H1 (cell line): ENCODE measurements around the gene ACAP3.

Experiments used
- ATF2 ChIP-seq: IDR thresholded peaks from 2 replicates; pipeline ENCODE4 v1.6.1; 2012; ENCODE audit warnings: low read length, inconsistent platforms
- BRCA1 ChIP-seq: IDR thresholded peaks from 2 replicates; pipeline ENCODE4 v1.6.1; 2012; ENCODE audit warnings: low read depth, low read length, improper control_type of control experiment
- CTCF ChIP-seq, 3 experiments: IDR thresholded peaks; 1 replicate in 2 of 3; 2 replicates in 1 of 3; pipeline versions ENCODE4 v1.5.1 to v1.6.1; 2011; ENCODE audit warnings: low read length in 3 of 3, mild to moderate bottlenecking in 3 of 3, inconsistent platforms in 2 of 3, low read depth in 1 of 3, moderate library complexity in 1 of 3; ENCODE audit not compliant: insufficient read depth in 1 of 3; ENCODE audit errors: control extremely low read depth in 1 of 3
- EP300 ChIP-seq, 2 experiments: IDR thresholded peaks; 1 replicate in 1 of 2; 2 replicates in 1 of 2; pipeline ENCODE4 v1.6.1; 2011 to 2012; ENCODE audit warnings: low read depth in 2 of 2, low read length in 2 of 2, mild to moderate bottlenecking in 2 of 2, borderline replicate concordance in 1 of 2, inconsistent platforms in 1 of 2, moderate library complexity in 1 of 2
- MAFK ChIP-seq: IDR thresholded peaks from 2 replicates; pipeline ENCODE4 v1.6.1; 2012; ENCODE audit warnings: low read depth, mild to moderate bottlenecking, improper control_type of control experiment, low read length
- POLR2AphosphoS5 ChIP-seq: IDR thresholded peaks from 2 replicates; pipeline ENCODE4 v1.6.1; 2011; ENCODE audit warnings: low read depth, low read length
- SIRT6 ChIP-seq: IDR thresholded peaks from one replicate; pipeline ENCODE4 v1.7.1; 2012; ENCODE audit warnings: low read length, inconsistent platforms
- SIX5 ChIP-seq: IDR thresholded peaks from 2 replicates; pipeline ENCODE4 v1.6.1; 2011; ENCODE audit warnings: mild to moderate bottlenecking, low read depth, low read length
- SP4 ChIP-seq: IDR thresholded peaks from 2 replicates; pipeline ENCODE4 v1.6.1; 2012; ENCODE audit warnings: low read length, inconsistent platforms
- TAF1 ChIP-seq: IDR thresholded peaks from 2 replicates; pipeline ENCODE4 v1.6.1; 2011; ENCODE audit warnings: mild to moderate bottlenecking, low read depth, low read length

GRCh38 chr1:1247341-1247913 is 60.3 kb downstream of the ACAP3 start:
- TF ChIP-seq SIX5 (no peak), CTCF (IDR thresholded peaks at IDR 0.05; ENCODE audit: control extremely low read depth in 1 of 3, insufficient read depth in 1 of 3, low read depth in 1 of 3, low read length in 3 of 3) (no peak), BRCA1 (no peak), TAF1 (no peak), EP300 (IDR thresholded peaks at IDR 0.05; ENCODE audit: borderline replicate concordance in 1 of 2, low read depth in 2 of 2, low read length in 2 of 2) (no peak), ATF2 (no peak), SP4 (no peak), POLR2AphosphoS5 (no peak), MAFK (no peak), SIRT6 (no peak)
